Activated naive CD4-positive, alpha-beta T cell treated with anti-CD3 and anti-CD28 coated beads, Interleukin-2, amount 50 U/mL, for 72 hours (primary cell): Measurements from ENCODE around the gene TTC28. TPM values are rescaled to one million over a fixed set of nuclear protein-coding genes. Genes with fewer than 3 reads are reported as not detected.

Source experiments
- ATAC-seq, 2 donors: fragments of 150-1000 bp; cut with Tn5 transposase; 2 replicates each; pipeline ENCODE4 v1.10.0; 2021; ENCODE audit warnings: mild to moderate bottlenecking in 2 of 2, moderate library complexity in 2 of 2
- DNase-seq, 2 donors: peaks; one replicate each; pipeline ENCODE4 v3.0.0; 2021 to 2022; ENCODE audit warnings: low spot score in 2 of 2
- H3K27ac Mint-ChIP-seq, 2 donors: one replicate each; pipeline ENCODE4 v1.8.0; 2022; ENCODE audit warnings: mild to moderate bottlenecking in 2 of 2, mixed read lengths in 2 of 2
- H3K36me3 Mint-ChIP-seq, 2 donors: one replicate each; pipeline ENCODE4 v1.8.0; 2022; ENCODE audit warnings: mixed read lengths in 2 of 2
- H3K9me3 Mint-ChIP-seq, 2 donors: one replicate each; pipeline ENCODE4 v1.8.0; 2022; ENCODE audit warnings: mixed read lengths in 2 of 2
- total RNA-seq, 2 donors: library from RNA; stranded (reverse); gene quantifications; one replicate each; pipeline ENCODE4 v1.2.3, GENCODE V29; 2022

Gene TTC28
- total RNA-seq, 2 donors from 2014 or later, result 0.66 to 8.5 TPM

GRCh38 chr22:28146401-28147314 lies 533.0 kb downstream of the TTC28 start:
- no peak for ATAC-seq
- Mint-ChIP-seq H3K36me3 (no peaks in the 10 kb centered on the region), H3K27ac (no peak overlapping the region), H3K9me3 (no peaks in the 10 kb centered on the region)
- DNase-seq, result no peak

DNA sequence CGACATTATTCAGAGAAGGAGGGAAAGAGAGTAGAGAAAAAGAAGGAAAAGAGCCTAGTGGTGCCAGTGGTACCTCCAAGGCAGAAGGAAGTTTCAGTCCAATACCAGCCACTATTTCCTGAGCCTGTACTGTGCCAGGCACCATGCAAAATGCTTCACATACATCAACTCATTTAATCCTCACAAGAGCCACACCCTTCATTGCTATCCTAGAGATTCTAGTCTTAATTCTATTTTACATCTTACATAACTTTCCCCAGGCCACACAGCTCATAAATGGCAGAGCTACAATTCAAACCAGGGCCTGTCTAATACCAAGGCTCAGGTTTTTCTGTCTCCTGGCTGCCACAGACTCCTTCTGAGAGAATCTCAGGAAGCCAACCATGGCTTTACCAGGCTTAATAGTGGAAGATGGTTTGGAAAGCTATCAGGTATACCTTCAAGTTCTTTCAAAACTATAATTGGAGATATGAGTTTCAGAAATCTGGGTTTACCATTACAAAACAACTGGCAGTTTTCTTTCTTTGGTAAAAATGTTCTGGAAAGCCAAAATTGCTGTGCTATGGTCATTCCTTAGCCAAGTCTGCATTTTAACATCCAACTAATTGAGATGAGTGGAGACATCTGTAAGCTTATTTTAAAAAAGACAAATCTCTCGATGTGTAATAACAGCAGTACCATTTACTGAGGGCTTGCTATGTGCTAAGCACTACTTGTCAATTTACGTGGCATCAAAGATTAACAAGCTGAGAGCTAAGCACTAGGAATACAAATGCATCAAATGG lies 535.5 kb downstream of the TTC28 start:
- H3K9me3 Mint-ChIP-seq, result no peaks in the 10 kb centered on the region
- H3K27ac Mint-ChIP-seq, result no peak overlapping the region
- no peaks in the 10 kb centered on the region for H3K36me3 Mint-ChIP-seq
- no peak for DNase-seq
- ATAC-seq, result no peak

DNA sequence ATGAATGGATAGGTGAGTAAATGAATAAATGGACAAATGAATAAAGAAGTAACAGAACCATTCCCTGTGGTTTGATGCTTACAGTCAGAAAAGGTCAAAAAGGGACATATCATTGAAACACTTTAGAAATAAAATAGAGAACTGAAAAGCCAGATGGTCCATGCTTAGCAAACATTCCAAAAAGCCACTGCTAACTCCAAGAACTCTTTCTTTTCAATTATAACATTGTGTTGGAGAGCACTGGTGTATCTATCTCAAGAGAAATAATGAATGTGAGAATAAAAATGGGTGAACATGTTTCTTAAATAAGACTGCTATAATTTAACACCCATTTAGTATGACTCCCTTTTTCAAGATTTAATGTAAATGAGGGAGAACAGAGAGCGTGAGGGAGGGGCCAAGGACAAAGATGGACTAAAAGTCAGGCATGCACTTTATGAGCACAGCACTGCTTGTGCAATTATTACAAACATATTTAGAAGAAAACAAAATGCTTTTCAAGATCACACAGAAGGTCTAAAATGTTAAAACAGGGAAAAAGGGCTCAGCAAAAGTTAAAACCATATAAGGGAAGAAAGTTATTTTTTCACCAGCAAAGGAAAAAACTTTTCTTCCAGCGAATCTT lies 536.3 kb downstream of the TTC28 start:
- DNase-seq (no peak), ATAC-seq (no peak)
- no peaks in the 10 kb centered on the region for H3K9me3 Mint-ChIP-seq
- no peak overlapping the region for H3K27ac Mint-ChIP-seq
- no peaks in the 10 kb centered on the region for H3K36me3 Mint-ChIP-seq

DNA sequence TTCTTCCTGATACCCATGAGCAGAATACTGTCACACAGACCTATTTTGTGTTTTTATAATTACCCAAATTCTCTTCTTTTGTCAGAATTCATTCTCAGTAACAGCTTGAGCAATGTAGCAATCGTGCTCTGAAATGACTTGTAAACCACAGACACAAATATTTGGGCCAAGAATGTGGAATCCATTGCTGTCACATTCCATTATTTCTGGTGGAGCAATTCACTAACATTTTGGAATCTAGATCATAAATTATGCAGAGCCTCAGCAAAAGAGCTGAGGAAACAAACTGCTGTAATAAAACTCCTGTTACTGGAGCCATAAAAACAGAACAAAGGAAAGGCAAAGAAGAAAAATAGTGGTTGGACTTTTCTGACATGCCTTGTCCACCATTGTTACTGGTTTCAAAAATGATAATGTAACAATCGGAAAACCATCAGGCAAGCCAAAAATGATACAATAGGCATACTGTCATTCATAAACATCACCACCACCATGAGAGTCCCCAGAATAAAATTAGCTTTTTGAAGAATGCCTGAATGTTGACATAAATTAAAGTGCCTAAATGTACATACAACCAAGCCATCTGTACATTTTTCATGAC lies 537.2 kb downstream of the TTC28 start:
- Mint-ChIP-seq H3K27ac (no peak overlapping the region), H3K9me3 (no peaks in the 10 kb centered on the region), H3K36me3 (no peaks in the 10 kb centered on the region)
- DNase-seq, result no peak
- no peak for ATAC-seq

DNA sequence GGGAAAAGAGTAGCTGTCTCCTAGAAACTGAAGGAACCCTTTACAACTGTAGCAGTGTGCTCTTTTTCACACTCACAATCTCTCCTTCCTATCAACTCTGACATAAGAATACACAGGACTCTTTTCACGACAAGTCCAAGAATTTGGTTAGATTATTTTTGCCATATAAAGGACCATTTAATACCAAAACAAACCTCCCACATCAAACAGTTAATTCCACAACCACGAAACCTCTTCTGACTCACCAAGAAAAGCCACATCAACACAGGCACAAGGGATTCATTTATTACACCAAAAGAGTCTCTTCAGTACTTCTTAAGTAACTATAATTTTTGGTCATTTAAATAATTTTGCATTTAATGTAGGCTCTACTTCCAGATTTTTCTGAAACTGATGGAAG lies 538.0 kb downstream of the TTC28 start:
- ATAC-seq (no peak), DNase-seq (no peak)
- H3K36me3 Mint-ChIP-seq, result no peaks in the 10 kb centered on the region
- no peaks in the 10 kb centered on the region for H3K9me3 Mint-ChIP-seq
- no peak overlapping the region for H3K27ac Mint-ChIP-seq

DNA sequence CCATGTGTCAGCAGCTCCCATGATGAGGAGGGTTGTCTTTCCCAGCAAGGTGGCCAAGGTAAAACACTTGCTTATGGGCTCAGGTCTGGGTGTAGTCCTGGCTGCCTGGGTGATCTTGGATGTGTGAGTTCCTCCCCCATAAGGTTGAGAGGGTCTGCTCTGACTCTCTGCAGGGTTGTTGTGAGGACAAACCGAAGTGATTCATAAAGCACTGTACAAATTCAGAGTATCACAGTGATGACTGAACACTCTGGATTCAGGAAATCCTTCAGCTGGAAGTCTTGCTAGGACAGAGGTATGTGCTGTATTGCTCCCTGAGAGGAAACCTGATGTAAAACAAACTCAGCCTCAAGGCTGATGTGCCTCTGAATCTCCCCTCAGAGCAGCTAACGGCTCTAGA lies 539.7 kb downstream of the TTC28 start:
- DNase-seq (no peak), ATAC-seq (no peak)
- no peak overlapping the region for H3K27ac Mint-ChIP-seq
- no peaks in the 10 kb centered on the region for H3K9me3 Mint-ChIP-seq
- no peaks in the 10 kb centered on the region for H3K36me3 Mint-ChIP-seq

DNA sequence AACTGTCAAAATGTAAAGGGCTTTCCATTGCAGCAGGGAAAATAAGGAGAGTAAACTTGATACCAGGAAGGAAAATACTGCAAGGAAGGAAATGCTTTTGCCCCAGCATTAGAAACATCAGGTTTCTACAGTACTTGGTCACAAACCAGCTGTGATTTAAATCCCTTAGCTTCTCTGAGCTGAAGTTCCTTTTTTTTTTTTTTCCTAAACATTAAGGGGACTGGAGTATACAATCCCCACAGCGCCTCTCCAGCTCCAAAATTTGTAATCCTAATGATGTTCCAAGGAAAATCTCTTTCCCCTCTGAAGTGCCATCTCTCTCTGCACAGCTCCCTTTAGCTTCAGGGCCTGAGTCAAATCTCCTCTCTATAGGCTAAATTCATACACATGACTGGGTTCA lies 540.1 kb downstream of the TTC28 start:
- Mint-ChIP-seq H3K27ac (no peak overlapping the region), H3K36me3 (no peaks in the 10 kb centered on the region), H3K9me3 (no peaks in the 10 kb centered on the region)
- DNase-seq (no peak), ATAC-seq (no peak)

- no peaks in the 10 kb centered on the region for H3K9me3 Mint-ChIP-seq
- peaks cover 0 to 5% of the 10 kb centered on the region in 2 donors for H3K36me3 Mint-ChIP-seq
- DNase-seq, result no peak
- ATAC-seq, result no peak
- H3K27ac Mint-ChIP-seq, result no peak overlapping the region
These were observed 542.6 kb downstream of the TTC28 start for GRCh38 chr22:28137036-28137435.

DNA sequence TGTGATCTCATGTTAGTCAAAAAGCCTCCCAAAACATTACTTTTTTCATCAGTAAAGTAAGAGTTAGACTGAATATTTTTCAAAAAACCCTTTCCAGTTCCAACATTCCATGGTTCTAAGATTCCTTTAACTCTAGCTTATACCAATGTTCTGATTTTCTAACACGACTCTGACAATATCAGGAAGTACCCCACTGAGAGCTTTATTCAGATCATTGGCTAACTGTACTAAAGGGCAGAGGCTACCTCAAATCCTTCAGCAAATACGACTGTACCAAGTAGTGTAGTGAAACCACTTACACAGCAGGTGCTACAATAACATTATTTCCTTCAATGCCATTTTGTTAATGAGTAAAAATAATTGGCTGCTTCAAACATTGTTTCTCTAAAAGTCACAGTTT lies 547.2 kb downstream of the TTC28 start:
- no peaks in the 10 kb centered on the region for H3K9me3 Mint-ChIP-seq
- H3K36me3 Mint-ChIP-seq, result peaks cover 0 to 5% of the 10 kb centered on the region in 2 donors
- no peak for DNase-seq

GRCh38 chr22:28129319-28129962 lies 550.2 kb downstream of the TTC28 start:
- H3K36me3 Mint-ChIP-seq, result peaks cover 0 to 5% of the 10 kb centered on the region in 2 donors
- ATAC-seq (peak in 1 of 2 donors; percentile 32), DNase-seq (no peak)
- no peaks in the 10 kb centered on the region for H3K9me3 Mint-ChIP-seq
- no peak overlapping the region for H3K27ac Mint-ChIP-seq

More for the DNA sequence above, 547.2 kb downstream of the TTC28 start:
- no peak for ATAC-seq
- no peak overlapping the region for H3K27ac Mint-ChIP-seq

GRCh38 chr22:28128827-28129226 lies 550.8 kb downstream of the TTC28 start:
- DNase-seq (no peak), ATAC-seq (no peak)
- Mint-ChIP-seq H3K9me3 (no peaks in the 10 kb centered on the region), H3K36me3 (peaks cover 0 to 5% of the 10 kb centered on the region in 2 donors), H3K27ac (no peak overlapping the region)

GRCh38 chr22:28125799-28126198 lies 553.8 kb downstream of the TTC28 start:
- Mint-ChIP-seq H3K9me3 (no peaks in the 10 kb centered on the region), H3K36me3 (no peaks in the 10 kb centered on the region), H3K27ac (no peak overlapping the region)
- ATAC-seq (no peak), DNase-seq (no peak)

GRCh38 chr22:28123989-28124766 lies 555.5 kb downstream of the TTC28 start:
- no peak overlapping the region for H3K27ac Mint-ChIP-seq
- no peak for ATAC-seq
- DNase-seq, result no peak
- H3K9me3 Mint-ChIP-seq, result no peaks in the 10 kb centered on the region
- no peaks in the 10 kb centered on the region for H3K36me3 Mint-ChIP-seq

DNA sequence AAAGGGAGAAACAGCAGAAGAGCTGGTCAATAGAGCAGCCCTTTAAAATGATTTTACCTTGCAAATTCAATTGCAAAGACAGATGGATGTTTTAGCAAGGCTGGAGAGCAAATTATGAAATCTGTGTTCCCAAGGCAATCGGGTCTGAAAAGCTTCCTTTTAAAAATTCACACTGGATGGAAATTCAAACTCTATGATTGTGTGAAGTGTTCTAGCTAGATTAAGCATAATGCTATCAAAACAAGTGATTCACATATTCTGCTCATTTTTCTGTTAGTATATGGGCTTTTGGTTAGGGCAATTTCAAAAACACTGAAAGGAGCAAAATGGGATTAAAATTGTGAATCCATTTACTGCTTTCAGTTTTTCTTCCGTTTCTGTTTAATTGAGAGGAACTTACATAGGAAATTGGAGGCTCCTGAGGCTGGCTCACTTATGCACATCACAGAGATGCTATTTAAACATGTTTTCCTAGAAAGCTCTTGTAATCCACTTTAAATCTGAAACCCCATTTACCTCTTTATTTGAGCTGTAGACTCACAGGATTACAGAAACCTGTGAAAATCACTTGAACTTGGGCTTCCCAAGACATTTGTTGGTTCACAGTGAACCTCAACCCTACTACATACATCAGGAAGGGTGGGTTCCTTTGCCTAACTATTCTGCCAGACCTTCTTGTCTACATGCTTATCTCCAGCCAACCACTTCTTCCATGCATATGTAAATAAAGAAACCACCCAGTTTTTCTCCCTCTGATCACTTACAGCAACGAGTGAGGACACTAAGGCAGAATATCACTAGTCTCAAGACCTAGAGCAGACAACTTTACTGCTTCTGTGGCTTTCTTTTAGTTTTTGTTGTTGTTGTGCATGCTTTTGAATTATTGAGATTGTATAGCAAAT lies 558.7 kb downstream of the TTC28 start:
- no peak overlapping the region for H3K27ac Mint-ChIP-seq
- ATAC-seq (no peak), DNase-seq (no peak)
- H3K9me3 Mint-ChIP-seq, result no peaks in the 10 kb centered on the region
- no peaks in the 10 kb centered on the region for H3K36me3 Mint-ChIP-seq
